Measurements from ENCODE around the gene RUBCN.

Gene RUBCN

DNA sequence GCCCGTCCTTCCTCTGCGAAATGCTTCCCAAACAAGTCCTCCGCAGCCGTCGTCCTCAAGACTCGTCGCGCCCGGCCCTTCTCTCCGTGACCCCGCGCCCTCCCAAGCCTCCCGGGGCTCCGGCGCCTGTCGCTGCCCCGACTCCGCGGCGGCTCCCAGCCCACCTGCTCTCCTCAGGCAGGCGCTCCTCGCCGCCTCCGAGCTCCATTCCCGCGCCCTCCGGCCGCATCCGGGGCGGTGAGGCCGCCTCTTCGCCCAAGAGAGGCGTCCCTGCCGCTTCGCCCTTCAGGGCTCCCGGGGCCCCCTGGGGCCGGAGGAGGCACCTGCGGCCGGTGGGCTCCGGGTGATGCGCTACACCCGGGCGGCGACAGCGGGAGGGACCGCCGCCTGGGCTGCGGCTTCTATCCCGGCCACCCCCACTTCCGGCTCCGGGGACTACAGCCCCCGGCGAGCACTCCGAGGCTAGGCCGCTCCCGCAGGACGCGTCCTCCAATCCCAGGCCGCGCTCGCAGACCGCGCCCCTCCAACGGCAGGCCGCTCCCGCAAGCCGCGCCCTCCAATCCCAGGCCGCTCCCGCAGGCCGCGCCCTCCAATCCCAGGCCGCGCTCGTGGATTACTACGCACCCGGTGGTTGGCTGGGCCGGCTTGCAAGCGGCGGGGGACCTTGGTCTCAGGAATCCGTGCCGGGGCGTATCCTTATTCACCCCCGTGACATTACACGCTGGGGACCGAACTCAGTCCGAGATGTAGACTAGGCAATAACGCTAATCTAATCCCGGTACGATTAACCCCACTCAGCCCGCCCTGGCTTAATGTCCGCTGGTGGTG is at the start of gene RUBCN:
Gene RUBCN, minus strand, starts transcription at position 414 of the 828 bp plus-strand sequence. Its CDS starts 185 bp downstream, at position 229.
- DNase-seq (ENCODE audit: low read depth in 1 of 2, low spot score in 1 of 2): peak; percentile 80 to 85

DNA sequence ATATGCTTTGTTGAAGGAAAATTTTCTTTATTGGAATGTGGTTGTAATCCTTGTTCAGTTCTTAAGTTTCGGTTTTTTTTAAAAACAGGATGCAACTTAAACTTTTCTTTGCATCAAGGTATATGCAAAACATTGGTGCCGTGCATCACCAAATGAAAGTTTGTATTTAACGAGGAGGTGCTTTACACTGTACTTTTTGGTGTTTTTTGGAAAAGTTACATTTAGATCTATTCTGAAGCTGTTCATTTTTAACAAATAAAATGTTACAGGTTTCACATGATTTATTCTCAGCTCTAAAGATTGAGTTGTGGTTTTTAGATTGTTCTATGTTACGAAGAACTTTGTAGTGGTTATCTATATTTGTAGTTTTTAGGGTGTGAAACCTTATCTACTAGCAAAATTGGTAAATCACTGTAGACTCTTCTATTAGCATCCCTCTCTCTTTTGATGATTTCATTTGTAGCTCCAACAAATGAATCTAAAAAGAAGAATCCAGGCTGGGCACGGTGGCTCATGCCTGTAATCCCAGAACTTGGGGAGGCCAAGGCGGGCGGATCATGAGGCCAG is 47.4 kb upstream of the RUBCN start:
- DNase-seq (ENCODE audit: low read depth in 1 of 2, low spot score in 1 of 2): no peak

GRCh38 chr3:197782230-197782629 is 45.5 kb upstream of the RUBCN start:
- DNase-seq (ENCODE audit: low read depth in 1 of 2, low spot score in 1 of 2): no peak

GRCh38 chr3:197775317-197775716 is 38.6 kb upstream of the RUBCN start:
- DNase-seq (ENCODE audit: low read depth in 1 of 2, low spot score in 1 of 2): no peak

GRCh38 chr3:197761784-197762183 is 25.1 kb upstream of the RUBCN start:
- no peak for DNase-seq (ENCODE audit: low read depth in 1 of 2, low spot score in 1 of 2)

GRCh38 chr3:197758512-197758911 is 21.8 kb upstream of the RUBCN start:
- no peak for DNase-seq (ENCODE audit: low read depth in 1 of 2, low spot score in 1 of 2)

DNA sequence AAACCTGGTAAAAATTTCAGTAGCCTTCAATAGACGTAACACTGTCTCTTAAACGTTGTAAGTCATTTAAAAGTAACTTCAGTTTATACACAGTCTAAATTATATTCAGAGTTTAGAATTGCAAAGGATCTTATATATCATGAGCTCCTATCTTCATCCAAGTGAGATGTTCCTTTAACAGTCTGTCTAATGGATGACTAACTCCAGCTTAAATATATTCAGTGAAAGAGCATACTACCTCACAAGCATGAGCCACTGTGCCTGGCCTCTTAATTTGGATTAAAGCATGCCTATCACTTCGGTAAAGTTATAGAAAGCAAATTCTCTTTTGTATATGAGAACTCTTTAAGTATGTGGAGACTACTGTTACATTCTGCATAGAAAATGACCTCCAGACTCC is 20.0 kb upstream of the RUBCN start:
- DNase-seq (ENCODE audit: low read depth in 1 of 2, low spot score in 1 of 2): no peak

DNA sequence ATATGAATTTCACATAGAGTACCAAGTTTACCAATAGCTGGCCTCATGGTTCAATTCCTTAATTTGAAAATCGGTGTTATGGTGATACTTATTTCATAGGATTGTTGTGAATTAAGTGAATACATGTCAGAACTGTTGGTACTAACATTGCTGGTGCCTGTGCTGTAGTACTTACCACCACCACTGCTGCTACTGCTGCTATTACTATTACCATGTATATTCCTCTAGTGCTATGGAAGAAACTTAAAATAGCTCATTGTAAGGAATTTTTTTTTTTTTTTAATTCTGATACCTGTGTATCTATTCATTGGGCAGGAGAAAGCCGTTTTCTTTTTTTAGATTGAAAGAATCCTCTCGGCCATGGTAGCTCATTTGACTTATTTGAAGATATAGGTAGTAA is 16.6 kb upstream of the RUBCN start:
- no peak for DNase-seq (ENCODE audit: low read depth in 1 of 2, low spot score in 1 of 2)

- no peak for DNase-seq (ENCODE audit: low read depth in 1 of 2, low spot score in 1 of 2)
Observed at GRCh38 chr3:197752107-197752506, 15.4 kb upstream of the RUBCN start.

- DNase-seq (ENCODE audit: low read depth in 1 of 2, low spot score in 1 of 2): peak in 1 of 2 donors; percentile 13
Observed at GRCh38 chr3:197750858-197751737, 14.4 kb upstream of the RUBCN start.

DNA sequence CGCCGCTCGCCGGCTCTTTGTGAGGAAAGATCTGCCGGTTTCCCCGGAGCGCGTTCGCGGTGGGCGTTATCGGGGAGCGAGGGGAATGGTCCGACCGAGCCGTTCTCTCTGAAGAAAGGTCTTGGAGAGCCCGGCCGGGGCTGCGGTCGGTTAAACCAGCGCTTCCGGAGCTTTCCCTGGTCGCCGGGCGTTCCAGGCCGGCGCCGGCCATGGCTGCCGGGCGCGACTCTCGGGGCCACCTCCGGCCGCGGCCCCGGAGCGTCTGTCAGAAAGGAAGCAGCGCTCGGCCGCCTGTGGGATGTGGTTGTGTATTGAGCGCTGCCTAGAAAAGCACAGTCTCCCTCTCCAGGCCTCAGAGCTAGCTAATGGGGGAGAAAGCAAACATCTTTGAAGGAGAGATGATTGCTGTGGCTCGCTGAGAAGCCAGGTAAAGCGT is 13.7 kb upstream of the RUBCN start:
- DNase-seq (ENCODE audit: low read depth in 1 of 2, low spot score in 1 of 2): peak; percentile 14 to 17

- DNase-seq (ENCODE audit: low read depth in 1 of 2, low spot score in 1 of 2): peak; percentile 77 to 78
Observed at GRCh38 chr3:197749601-197750395, 13.1 kb upstream of the RUBCN start, which contains the start of gene FYTTD1. TSS of gene FYTTD1 (plus strand) at chr3:197749883. CDS start at chr3:197749972, 89 bp downstream.

- no peak for DNase-seq (ENCODE audit: low read depth in 1 of 2, low spot score in 1 of 2)
Observed at GRCh38 chr3:197749315-197749600, 12.6 kb upstream of the RUBCN start.

- no peak for DNase-seq (ENCODE audit: low read depth in 1 of 2, low spot score in 1 of 2)
Observed at GRCh38 chr3:197748597-197749314, 12.1 kb upstream of the RUBCN start.

DNA sequence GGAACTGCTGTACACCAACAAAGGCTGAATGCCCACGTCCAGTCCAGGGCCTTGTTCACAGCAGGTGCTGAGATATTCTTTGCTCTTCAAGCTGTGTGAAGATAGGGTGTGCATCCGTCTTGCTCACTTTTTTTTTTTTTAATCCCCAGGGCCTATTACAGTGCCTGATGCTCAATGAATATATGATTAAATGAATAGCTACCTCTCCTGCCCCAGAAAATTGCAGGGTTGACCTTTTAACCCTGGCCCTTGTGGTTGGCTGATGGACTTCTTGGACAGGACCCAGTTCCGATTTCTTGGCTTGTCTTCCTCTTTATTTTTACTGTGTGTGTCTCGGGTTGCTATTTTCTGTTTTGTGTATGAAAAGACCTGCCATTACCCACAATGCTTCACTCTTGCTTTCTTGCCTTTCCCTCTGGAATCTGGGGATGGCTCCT is 10.1 kb upstream of the RUBCN start:
- no peak for DNase-seq (ENCODE audit: low read depth in 1 of 2, low spot score in 1 of 2)

- DNase-seq (ENCODE audit: low read depth in 1 of 2, low spot score in 1 of 2): no peak
Observed at GRCh38 chr3:197746209-197746608, 9.5 kb upstream of the RUBCN start.

DNA sequence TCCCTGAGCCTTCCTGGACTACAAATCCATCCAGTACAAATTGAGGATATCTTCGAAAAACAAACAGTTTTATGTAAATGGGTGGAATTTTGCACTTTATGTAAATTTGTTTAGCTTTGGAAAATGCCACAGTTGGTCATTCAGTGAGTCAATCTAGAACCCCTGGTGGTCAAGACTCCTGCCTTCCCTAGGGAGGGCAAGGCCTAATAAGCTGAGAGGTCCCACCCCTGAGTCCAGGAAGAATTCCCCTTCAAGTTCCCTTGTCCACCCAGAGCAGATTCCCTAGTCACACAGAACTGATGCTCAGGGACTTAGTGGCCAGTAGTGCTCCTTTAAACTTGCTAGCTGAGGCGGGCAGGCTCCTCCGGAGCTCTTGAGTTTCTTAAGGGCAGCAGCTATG is 6.1 kb upstream of the RUBCN start:
- no peak for DNase-seq (ENCODE audit: low read depth in 1 of 2, low spot score in 1 of 2)

DNA sequence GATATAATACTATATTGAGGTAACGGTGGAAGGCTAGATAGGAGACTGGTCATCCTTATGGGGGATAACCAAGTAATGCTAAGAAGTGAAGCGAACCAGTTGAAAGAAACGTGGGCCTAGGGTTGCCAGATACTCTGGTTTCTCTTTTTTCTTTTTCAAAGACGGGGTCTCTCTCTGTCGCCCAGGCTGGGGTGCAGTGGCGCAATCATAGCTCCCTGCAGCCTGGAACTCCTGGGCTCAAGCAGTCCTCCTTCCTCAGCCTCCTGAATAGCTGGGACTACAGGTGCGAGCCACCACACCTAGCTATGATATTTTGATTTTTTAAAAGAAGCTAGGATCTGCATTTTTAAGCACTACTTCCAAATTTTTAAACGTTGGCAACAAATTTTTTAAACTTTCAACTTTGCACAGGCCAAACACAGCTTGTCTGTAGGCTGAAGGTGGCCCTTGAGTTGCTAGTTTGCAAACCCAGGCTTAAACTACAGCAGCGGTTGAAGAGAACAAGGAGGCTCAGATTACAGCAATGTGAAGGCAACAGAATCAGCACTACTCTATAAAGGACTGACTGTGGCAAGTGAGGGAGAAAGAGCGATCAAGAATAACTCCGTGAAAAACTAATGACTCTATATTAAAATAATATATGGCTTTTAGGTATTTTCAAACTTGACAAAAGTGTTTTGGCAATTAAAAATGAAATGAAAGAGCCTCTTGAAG is 1.2 kb upstream of the RUBCN start:
- no peak for DNase-seq (ENCODE audit: low read depth in 1 of 2, low spot score in 1 of 2)

DNA sequence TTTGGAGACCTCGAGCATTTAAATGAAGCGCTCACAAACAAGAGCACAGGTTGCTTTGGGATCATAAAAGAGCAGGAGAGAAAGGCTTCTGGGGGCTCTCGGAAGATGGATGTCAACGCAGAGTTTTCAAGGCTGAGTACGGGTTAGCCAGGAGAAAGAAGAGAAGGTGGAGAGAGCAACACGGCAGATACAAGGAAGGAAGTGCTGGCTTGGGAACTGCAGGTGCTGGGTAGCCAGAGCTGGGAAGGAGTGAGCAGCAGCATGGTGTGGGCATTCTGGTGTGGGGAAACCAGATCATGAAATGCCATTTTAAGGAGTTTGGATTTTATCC is 580 bp upstream of the RUBCN start:
- no peak for DNase-seq (ENCODE audit: low read depth in 1 of 2, low spot score in 1 of 2)

DNA sequence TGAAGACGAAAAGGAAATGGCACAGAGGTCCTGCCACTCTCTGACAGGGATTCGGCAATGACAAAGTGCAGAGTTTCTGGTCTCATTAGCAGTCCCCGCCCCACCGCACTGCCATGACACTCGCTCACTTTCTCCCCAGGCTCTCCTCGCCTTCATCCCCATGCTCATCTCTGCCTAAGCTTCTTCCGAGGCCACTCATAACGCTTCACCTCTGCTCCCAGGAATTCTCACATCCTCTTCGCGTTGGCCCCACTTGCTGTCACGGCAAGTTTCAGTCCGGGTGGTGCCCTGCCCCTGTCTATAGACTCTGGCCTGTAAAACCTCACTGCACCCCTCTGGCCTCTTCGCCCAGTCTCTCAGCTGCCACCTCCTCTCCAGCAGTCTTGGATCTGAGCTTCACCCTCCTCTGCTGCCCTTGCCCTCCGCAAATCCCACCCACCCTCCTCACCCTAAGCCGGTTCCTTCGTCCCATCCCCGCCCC is 654 bp downstream of the RUBCN start:
- peak in 1 of 2 donors; percentile 18 for DNase-seq (ENCODE audit: low read depth in 1 of 2, low spot score in 1 of 2)
